D721Med (cell line): ENCODE results near the gene INPP5A.
"Not testable (repeated sequence)": the region's sequence is repeated elsewhere in the genome, so short reads cannot be mapped to it uniquely, and the experiment has no call there.

Experiments used
- DNase-seq: peaks from one replicate; pipeline ENCODE4 v3.0.0; 2011; ENCODE audit warnings: low spot score; ENCODE audit not compliant: insufficient read length
- FAIRE-seq: peaks from 2 replicates; lab custom pipeline; 2011; peaks lifted over from hg19 to GRCh38; lab: Jason Lieb, UNC
- TF ChIP-seq, protein P1 (sequence below): IDR thresholded peaks from 2 replicates; pipeline ENCODE4 v1.5.1; 2012; ENCODE audit warnings: mild to moderate bottlenecking, control low read depth; ENCODE audit not compliant: insufficient read depth; ENCODE audit errors: missing control alignments

INPP5A gene

GRCh38 chr10:132737390-132738048 lies 199.9 kb downstream of the INPP5A start:
- TF ChIP-seq, protein P1, sequence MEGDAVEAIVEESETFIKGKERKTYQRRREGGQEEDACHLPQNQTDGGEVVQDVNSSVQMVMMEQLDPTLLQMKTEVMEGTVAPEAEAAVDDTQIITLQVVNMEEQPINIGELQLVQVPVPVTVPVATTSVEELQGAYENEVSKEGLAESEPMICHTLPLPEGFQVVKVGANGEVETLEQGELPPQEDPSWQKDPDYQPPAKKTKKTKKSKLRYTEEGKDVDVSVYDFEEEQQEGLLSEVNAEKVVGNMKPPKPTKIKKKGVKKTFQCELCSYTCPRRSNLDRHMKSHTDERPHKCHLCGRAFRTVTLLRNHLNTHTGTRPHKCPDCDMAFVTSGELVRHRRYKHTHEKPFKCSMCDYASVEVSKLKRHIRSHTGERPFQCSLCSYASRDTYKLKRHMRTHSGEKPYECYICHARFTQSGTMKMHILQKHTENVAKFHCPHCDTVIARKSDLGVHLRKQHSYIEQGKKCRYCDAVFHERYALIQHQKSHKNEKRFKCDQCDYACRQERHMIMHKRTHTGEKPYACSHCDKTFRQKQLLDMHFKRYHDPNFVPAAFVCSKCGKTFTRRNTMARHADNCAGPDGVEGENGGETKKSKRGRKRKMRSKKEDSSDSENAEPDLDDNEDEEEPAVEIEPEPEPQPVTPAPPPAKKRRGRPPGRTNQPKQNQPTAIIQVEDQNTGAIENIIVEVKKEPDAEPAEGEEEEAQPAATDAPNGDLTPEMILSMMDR = no peak
- DNase-seq (no peak), FAIRE-seq (no peak)

- TF ChIP-seq, protein P1 = no peak
- FAIRE-seq = no peak
- no peak for DNase-seq
Measured at GRCh38 chr10:132738454-132739224, 201.1 kb downstream of the INPP5A start.

GRCh38 chr10:132739225-132739613 lies 201.6 kb downstream of the INPP5A start:
- TF ChIP-seq, protein P1 = no peak
- DNase-seq = no peak
- FAIRE-seq = no peak

DNA sequence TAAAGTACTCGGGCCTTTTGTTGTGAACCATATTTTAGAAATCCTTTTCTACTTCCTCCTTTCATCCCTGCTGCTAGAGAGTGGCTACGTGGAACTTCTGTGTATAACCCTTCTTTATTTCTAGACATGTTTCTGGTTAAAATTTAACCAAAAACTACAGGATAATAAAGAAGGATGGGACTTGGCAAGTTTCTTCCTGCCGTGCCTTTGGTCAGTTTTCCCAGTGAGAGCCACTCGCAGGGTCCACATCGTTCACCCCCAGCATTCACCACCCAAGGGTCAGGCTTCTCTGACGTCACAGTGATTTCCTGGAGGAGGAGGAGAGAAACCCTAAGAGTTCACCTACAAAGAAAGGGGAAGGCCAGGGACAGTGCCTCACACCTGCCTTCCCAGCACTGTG lies 203.0 kb downstream of the INPP5A start:
- TF ChIP-seq, protein P1 = no peak
- no peak for FAIRE-seq
- no peak for DNase-seq

GRCh38 chr10:132742167-132742836 lies 204.7 kb downstream of the INPP5A start:
- DNase-seq (no peak), FAIRE-seq (no peak)
- TF ChIP-seq, protein P1 = no peak

- DNase-seq = no peak
- no peak for FAIRE-seq
- TF ChIP-seq, protein P1 = no peak
Measured at GRCh38 chr10:132742837-132743194, 205.2 kb downstream of the INPP5A start.

DNA sequence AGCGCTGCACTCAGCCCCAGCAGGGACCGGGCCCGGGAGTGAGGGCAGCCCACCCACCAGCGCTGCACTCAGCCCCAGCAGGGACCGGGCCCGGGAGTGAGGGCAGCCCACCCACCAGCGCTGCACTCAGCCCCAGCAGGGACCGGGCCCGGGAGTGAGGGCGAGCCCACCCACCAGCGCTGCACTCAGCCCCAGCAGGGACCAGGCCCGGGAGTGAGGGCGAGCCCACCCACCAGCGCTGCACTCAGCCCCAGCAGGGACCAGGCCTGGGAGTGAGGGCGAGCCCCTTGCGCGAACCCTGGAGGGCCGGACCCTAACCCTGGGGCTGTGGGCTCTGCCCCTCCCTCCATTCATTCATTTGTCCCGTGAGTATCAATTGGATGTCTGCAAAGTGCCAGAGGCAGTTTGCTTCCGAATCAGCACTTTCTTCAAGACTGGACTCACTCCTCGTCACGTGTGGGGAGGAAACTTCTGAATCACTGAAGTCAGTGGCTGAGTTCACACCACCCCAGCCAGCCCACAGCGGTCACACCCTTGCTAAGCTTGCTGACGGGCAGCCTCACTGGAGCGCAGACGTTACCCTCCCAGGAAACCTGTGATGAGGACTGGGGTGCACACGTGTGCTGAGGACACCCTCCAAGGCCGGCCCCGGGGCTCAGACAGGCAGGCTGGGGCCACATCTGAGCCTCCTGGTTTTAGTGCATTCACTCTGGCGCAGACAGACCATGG lies 205.8 kb downstream of the INPP5A start:
- FAIRE-seq, DNase-seq: not testable (repeated sequence)
